Endothelial cell (in vitro differentiated cells): ENCODE data around the gene TMEM151A. TPM values are rescaled to one million over a fixed set of nuclear protein-coding genes. Genes with fewer than 3 reads are reported as not detected.

Source experiments
- DNase-seq: peaks from one replicate; pipeline ENCODE4 v3.0.0; 2021; ENCODE audit warnings: low spot score
- H3K27ac Mint-ChIP-seq: one replicate; pipeline ENCODE4 v1.8.0; 2021; ENCODE audit warnings: mixed read lengths, inconsistent platforms; ENCODE audit not compliant: unreplicated experiment
- H3K27me3 Mint-ChIP-seq: one replicate; pipeline ENCODE4 v1.8.0; 2021; ENCODE audit warnings: mild to moderate bottlenecking, moderate library complexity, mixed read lengths, inconsistent platforms; ENCODE audit not compliant: unreplicated experiment
- H3K36me3 Mint-ChIP-seq: one replicate; pipeline ENCODE4 v1.8.0; 2021; ENCODE audit warnings: mild to moderate bottlenecking, low read depth, mixed read lengths, inconsistent platforms; ENCODE audit not compliant: unreplicated experiment
- H3K4me1 Mint-ChIP-seq: one replicate; pipeline ENCODE4 v1.8.0; 2021; ENCODE audit warnings: mild to moderate bottlenecking, mixed read lengths, inconsistent platforms; ENCODE audit not compliant: unreplicated experiment
- H3K4me3 Mint-ChIP-seq: one replicate; pipeline ENCODE4 v1.8.0; 2021; ENCODE audit warnings: mild to moderate bottlenecking, mixed read lengths, inconsistent platforms; ENCODE audit not compliant: unreplicated experiment
- H3K9me3 Mint-ChIP-seq: one replicate; pipeline ENCODE4 v1.8.0; 2021; ENCODE audit warnings: mixed read lengths, inconsistent platforms; ENCODE audit not compliant: unreplicated experiment
- total RNA-seq: library from RNA; stranded (reverse); fragmentation: NEBNext Ultra II Directional; extraction: Animal tissue kit (Norgen Biotek cat#: 25700); gene quantifications from one replicate; pipeline ENCODE4 v1.2.1, GENCODE V29; 2021; ENCODE audit not compliant: unreplicated experiment
- TF ChIP-seq, protein P1 (sequence below): fragments of 200-600 bp; sonication (generic); IDR thresholded peaks from one replicate; pipeline ENCODE4 v1.5.0; 2021; ENCODE audit warnings: antibody characterized with exemption; ENCODE audit not compliant: unreplicated experiment

Gene TMEM151A
- total RNA-seq, 1 donor from 2014 or later = not detected

DNA sequence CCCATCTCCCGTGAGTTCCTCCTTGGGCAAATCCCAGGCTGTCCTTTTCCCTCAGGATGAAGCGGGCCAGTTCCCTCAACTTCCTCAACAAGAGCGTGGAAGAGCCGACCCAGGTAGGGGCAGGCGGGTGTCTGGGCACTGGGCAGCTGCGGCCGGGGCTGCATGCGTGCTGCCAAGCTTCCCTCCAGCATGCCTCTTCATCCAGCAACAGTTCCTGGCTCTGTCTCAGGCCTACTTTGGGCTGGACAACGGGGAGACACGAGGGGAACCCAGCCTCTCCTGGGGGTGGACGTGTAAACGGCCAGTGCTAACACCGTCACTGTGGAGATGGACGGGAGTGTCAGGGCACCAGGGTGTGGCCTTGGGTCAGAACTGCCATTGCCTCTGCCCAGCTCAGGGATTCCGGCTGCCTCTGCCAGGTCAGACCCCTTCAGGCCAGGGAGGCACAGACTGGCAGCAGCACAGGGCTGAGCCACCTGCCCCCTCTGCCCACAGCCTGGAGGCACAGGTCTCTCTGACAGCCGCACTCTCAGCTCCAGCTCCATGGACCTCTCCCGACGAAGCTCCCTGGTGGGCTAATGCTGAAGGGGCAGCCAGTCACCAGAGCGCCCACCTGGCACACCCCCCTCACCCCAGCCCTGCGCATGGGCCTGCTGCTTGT is 25.2 kb upstream of the TMEM151A start:
- no peaks in the 10 kb centered on the region for H3K9me3 Mint-ChIP-seq
- peaks cover 14% of the 10 kb centered on the region for H3K4me1 Mint-ChIP-seq
- H3K27ac Mint-ChIP-seq = no peak overlapping the region
- H3K4me3 Mint-ChIP-seq = peak overlapping the region; percentile 69
- peaks cover 15% of the 10 kb centered on the region for H3K36me3 Mint-ChIP-seq
- TF ChIP-seq, protein P1, sequence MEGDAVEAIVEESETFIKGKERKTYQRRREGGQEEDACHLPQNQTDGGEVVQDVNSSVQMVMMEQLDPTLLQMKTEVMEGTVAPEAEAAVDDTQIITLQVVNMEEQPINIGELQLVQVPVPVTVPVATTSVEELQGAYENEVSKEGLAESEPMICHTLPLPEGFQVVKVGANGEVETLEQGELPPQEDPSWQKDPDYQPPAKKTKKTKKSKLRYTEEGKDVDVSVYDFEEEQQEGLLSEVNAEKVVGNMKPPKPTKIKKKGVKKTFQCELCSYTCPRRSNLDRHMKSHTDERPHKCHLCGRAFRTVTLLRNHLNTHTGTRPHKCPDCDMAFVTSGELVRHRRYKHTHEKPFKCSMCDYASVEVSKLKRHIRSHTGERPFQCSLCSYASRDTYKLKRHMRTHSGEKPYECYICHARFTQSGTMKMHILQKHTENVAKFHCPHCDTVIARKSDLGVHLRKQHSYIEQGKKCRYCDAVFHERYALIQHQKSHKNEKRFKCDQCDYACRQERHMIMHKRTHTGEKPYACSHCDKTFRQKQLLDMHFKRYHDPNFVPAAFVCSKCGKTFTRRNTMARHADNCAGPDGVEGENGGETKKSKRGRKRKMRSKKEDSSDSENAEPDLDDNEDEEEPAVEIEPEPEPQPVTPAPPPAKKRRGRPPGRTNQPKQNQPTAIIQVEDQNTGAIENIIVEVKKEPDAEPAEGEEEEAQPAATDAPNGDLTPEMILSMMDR = no peak
- peaks cover 22% of the 10 kb centered on the region for H3K27me3 Mint-ChIP-seq
- no peak for DNase-seq

DNA sequence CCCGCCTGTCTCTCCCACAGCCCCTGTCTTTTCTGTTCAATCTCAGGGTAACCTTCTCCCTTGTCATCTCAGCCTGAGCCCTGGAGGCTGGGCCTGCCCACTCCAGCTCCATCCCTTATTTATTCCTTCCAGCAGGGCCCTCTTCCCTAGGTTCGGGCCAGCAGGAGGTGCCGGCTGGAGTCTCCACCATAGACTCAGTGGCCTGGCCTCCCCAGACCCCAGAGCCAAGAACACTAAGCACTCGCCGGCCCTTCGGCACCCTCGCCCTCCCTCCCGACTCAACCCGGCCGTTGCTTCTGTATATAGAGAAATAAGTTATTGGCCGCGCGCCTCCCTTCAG is 24.7 kb upstream of the TMEM151A start:
- Mint-ChIP-seq H3K4me3 (peak overlapping the region; percentile 69), H3K27ac (no peak overlapping the region), H3K4me1 (peaks cover 14% of the 10 kb centered on the region), H3K9me3 (no peaks in the 10 kb centered on the region), H3K36me3 (peaks cover 18% of the 10 kb centered on the region), H3K27me3 (peaks cover 25% of the 10 kb centered on the region)
- TF ChIP-seq, protein P1 = no peak
- no peak for DNase-seq

DNA sequence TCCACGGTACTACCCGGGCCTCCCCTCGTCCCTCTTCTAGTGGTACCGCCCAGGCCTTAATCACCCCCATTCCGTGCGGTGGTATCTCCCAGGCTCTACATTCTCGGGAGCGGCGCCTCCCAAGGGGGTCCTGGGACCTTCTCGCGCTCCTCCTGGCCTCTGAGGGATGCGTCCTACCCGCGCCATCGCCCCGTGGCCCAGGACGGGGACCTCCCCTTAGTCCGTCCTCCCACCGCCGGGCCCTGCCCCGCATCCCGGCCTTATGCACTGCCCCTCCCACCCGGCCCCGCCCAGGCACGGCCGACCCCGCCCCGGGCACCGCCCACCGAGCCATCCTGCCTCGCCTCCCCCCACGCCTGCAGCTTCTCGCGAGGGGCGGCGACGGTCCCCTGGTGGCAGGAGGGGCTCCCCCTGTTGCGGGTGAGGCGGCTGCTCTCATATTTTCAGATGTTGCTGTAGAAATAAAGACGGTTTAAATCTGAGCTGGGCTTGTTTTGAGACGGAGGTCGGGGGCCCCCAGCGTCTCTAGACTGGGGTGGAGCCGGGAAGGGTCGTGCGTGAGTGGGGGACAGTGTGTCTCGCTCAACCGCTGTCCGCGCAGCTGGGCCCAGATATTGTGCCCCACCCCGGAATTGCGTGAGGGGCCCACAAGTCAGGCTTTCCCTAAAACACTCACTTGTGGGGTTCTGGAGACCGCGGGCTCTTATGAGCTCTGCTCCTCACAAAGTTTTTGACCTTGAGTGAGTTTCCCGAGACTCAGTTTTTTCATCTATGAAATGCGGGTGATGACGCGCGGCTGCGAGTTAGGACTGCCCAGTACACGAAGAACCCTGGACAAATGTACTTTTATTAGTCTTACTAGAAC is 24.1 kb upstream of the TMEM151A start:
- Mint-ChIP-seq H3K4me3 (peak overlapping the region; percentile 95), H3K9me3 (no peaks in the 10 kb centered on the region), H3K4me1 (peaks cover 14% of the 10 kb centered on the region), H3K27me3 (peaks cover 25% of the 10 kb centered on the region), H3K27ac (peak overlapping the region; percentile 94), H3K36me3 (peaks cover 23% of the 10 kb centered on the region)
- peak; percentile 94 for DNase-seq
- TF ChIP-seq, protein P1 = no peak

DNA sequence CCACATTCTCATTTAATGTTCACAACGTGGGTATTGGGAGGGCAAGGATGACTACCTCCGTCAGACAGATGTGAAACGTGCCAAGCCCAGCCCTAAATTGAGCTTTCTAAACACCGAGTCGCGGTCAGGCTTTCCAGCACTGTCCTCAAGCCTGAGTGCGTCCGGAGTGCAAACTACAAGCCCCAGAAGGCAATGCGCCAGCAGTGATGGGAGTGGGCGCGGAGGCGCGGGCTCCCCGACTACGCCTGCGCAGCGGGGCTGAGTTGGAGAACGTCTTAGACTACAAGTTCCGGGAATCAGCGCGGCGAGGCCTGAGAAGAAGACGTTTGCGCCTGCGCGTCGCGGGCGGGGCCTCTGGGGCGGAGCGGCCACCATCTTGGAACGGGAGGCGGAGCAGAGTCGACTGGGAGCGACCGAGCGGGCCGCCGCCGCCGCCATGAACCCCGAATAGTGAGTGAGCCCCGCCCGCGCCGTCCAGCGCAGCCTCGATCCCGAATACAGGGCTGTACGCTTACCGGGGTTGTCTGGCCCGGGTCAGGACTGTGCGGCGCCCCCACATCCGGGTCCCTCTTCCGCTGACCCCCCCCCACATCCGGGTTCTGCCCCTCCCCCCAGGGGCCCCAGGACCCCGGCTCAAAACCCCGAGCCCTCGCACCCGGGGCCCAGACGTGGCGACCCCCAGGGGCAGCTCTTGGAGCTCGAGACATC is 23.3 kb upstream of the TMEM151A start, which contains the start of gene RAB1B:
RAB1B (plus strand) TSS at position 396 of the 708 bp plus-strand sequence; CDS start at position 437, 41 bp downstream.
- Mint-ChIP-seq H3K9me3 (no peaks in the 10 kb centered on the region), H3K4me1 (peaks cover 16% of the 10 kb centered on the region), H3K4me3 (peak within 1 kb of the TSS; percentile 95), H3K27ac (peak within 1 kb of the TSS; percentile 98), H3K36me3 (peaks cover 31% of the 10 kb centered on the region), H3K27me3 (peaks cover 26% of the 10 kb centered on the region)
- TF ChIP-seq, protein P1 = no peak
- DNase-seq = peak; percentile 100
